GM18502 (cell line): ENCODE measurements around the gene RNF32.
A peak's percentile ranks its signal among the peaks of the same experiment; 100 is the strongest.
"Not testable (repeated sequence)": the region's sequence is repeated elsewhere in the genome, so short reads cannot be mapped to it uniquely, and the experiment has no call there.

Experiments
- ATAC-seq: cut with Tn5 transposase; IDR thresholded peaks from one replicate; pipeline ENCODE4 v1.9.1; 2021; ENCODE audit warnings: mild to moderate bottlenecking; ENCODE audit not compliant: unreplicated experiment, poor library complexity

RNF32 gene

GRCh38 chr7:156612930-156613329 is 27.6 kb upstream of the RNF32 start:
- peak; percentile 73 for ATAC-seq

GRCh38 chr7:156614434-156615264 is 25.9 kb upstream of the RNF32 start:
- no peak for ATAC-seq

DNA sequence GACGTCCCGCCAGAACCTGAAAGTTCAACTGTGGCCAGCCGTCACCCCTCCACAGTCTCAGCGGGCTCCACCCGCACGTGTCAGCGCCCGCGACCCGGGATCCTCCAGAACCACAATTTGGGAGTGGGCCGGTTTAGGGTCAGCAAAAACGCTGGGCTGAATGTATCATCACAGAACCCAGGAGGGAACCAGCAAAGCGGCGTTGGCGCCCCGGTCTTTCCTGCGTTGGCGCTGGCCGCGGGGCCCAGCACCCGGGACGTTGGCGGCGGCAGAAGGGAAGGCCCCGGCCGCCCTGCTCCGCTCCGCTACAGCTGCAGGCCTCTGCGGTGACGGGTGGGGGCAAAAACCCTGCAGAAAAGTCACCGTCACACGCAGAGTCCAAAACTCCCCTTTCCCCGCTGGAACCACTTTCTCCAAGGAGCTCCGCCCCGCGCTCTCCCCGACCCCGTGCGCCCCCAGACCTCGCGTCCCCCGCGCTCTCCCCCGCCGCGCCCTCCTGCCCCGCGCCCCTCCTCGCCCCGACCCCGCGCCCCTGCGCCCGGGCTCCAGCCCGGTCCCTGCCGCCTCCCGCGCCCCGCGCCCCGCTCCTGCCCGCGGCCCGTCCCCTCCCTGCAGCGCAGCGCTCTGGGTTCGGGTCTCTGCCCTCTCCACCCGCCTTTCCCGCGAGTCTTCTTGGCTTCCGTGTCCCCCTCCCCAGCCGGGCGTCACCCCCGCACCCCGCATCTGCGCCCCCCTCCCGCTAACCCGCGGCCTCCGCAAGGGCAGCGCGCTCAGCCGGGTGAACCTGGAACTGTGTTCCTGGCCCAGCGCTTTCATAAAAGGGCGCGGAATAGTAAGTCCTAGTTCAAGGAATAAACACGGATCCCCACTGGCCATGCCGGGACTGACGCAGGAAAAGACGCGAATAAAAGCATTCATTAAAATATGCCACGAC is 24.0 kb upstream of the RNF32 start:
- peak; percentile 45 for ATAC-seq

GRCh38 chr7:156617215-156617614 is 23.4 kb upstream of the RNF32 start:
- no peak for ATAC-seq

GRCh38 chr7:156618078-156618779 is 22.3 kb upstream of the RNF32 start:
- ATAC-seq: no peak

DNA sequence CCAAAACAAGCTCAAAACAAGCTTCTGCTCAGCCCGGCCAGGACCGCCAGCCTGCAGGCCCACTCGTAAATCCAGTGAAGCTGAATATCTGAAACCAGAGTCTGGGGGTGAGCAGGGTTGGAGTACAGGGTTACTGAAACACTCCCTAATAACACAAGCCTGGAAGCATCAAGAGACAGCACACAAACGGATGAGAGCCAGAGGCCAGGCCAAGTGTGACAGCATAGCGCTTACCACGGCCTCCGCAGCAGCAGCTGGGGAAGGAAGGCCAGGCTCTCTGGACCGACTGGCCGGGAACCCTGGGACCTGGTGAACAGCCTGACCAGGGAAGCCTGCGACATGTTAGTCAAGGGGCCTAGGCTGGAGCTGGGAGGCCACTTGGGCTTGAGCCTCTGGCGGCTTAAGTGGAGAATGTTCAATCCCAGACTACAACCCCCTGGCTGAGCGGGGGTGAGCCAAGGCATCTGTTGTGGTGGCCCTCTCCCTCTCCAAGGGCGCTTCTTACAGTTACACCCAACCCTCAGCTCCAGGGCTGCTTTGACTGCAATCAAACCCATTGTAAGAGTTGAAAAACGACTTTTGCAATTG is 21.7 kb upstream of the RNF32 start:
- no peak for ATAC-seq

DNA sequence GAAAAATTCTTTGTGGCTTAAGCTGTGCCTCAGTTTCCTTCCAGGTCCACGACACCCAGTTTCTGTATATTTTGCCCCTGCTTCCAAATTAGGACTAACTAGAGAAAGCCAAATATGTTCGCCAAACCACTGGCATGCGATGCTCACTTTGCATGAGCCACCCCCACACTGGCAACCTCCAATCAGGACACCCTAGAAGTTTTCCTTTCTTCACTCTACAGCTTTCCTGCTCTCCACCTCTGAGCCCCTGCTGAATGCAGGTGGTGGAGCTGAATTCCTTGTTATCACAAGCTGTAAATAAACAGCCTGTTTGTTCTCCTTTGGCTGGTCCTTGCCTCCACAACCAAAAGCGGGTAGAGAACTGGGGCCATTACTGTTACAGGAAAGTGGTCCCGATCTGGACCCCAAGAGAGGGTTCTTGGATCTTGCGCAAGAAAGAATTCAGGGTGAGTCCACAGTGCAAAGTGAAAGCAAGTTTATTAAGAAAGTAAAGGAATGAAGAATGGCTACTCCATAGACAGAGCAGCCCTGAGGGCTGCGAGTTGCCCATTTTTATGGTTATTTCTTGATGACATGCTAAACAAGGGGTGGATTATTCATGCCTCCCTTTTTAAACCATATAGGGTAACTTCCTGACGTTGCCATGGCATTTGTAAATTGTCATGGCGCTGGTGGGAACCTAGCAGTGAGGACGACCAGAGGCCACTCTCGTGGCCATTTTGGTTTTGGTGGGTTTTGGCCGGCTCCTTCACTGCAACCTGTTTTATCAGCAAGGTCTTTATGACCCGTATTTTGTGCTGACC is 20.9 kb upstream of the RNF32 start:
- not testable (repeated sequence) for ATAC-seq

- ATAC-seq: no peak
These were observed 20.3 kb upstream of the RNF32 start for GRCh38 chr7:156620291-156620675.

DNA sequence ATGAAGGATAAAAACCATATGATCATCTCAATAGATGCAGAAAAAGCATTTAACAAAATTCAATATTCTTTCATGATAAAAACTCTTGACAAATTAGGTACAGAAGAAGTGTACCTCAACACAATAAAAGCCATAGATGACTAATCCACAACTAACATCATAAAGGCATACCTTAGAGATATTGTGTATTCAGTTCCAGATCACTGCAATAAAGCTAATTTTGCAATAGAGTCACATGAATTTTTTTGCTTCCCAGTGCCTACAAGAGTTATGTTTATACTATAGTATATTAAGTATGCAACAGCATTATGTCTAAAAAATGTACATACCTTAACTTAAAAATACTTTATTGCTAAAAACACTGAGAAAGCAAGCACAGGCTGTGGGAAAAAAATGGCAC is 18.9 kb upstream of the RNF32 start:
- ATAC-seq: no peak

- ATAC-seq: no peak
These were observed 15.0 kb upstream of the RNF32 start for GRCh38 chr7:156625580-156625979.

DNA sequence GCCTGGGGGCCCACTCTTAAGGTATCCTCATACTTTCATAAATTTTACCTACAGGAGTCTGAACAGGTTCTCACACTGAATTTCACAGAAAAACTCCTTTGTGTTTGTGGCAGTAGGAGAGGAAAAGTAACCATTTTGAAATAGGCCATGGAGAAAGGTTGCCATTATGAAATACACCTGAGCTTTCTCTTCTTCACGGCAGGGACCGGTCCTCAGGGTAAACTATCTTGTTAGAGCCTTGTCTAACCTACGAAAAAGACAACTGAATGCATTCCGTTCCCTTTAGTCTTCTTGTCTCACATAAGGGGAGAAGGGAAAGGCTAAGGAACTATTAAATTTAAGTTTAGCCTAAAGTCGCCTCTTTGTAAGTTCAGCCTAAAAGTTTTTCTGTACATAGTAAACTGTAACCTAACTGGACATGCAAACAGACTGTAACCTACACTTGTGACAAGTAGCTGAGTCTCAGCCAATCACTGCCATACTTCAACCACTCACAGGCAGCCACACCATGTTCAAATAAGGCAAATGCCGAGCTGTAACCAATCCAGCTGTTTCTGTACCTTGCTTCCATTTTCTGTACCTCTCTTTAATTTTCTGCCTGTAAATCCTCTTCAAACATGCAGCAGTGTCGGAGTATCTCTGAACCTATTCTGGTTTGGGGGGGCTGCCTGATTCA is 14.2 kb upstream of the RNF32 start:
- no peak for ATAC-seq

DNA sequence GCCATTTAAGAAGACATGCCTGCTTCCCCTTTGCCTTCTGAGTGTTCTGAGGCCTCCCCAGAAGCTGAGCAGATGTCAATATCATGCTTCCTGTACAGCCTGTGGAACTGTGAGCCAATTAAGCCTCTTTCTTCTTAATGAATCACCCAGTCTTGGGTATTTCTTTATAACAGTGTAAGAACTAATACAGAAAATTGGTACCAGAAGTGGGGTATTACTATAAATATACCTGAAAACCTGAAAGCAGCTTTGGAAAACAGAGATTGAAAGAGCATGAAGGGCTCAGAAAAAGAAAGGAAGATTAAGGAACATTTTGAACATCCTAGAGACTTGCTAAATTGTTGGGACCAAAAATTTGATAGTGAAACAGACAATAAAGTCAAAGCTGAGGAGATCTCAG is 12.0 kb upstream of the RNF32 start:
- no peak for ATAC-seq

- no peak for ATAC-seq
These were observed 10.7 kb upstream of the RNF32 start for GRCh38 chr7:156629873-156630272.

DNA sequence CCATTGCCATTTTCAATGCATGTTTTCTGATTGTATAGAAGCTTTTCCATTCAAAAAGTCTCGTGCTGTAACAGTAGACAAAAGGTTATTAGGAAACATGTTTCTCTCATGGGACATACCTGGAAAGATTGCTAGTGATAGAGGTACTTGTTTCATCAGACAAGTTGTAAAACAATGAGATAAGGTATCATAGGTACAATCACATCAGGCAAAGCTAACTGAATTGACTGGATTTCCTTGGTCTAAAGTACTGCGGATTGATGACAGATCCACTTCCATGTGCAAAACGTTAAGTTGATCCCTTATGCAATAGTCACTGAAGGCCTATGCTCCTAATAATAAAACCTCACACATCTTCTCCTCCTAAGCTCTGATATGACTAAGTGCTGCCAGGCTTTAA is 6.5 kb upstream of the RNF32 start:
- ATAC-seq: no peak

- ATAC-seq: no peak
These were observed 4.8 kb upstream of the RNF32 start for GRCh38 chr7:156635529-156636385.

DNA sequence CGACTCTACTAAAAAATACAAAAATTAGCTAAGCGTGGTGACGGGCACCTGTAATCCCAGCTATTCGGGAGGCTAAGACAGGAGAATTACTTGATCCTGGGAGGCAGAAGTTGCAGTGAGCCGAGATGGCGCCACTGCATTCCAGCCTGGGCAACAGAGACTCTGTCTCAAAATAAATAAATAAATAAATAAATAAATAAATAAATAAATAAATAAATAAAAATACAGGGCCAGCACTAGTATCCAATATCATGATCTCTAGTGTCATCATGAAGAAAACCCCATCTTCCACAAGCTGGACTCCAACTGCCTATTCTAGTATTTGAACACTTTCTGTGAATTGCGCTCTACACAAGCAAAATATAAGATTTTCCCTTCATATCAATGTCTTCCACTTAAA is 3.5 kb upstream of the RNF32 start:
- ATAC-seq: not testable (repeated sequence)

DNA sequence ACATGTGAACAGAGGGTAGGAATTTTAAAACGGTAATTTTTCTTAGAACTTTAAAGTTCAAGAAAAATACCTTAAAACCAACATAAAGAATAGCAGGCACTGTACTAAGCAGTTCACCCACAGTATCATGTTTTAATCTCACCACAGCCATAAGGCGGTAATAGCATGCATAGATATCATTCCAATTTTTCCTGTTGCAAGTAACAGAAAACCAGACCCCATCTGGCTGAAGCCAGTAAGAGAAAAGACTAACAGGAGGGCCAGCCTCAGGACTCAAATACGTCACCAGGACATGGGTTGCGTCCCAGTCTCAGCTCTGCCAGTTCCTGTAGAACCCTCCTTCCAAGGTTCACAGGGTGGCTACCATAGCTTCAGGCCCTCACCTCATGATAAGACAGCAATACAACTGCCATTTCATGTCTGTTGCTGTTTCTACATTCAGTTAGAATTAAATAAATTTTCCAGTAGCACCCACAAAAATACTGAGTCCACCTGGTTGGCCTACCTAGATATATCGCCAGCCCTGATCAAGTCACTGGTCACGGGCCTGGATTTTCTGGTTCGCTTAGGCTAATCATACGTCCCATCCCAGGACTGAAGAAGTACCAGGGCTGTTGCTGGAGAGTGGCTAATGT is 2.0 kb upstream of the RNF32 start:
- no peak for ATAC-seq
